NOMO-1 (cell line): ENCODE measurements around the gene SLC35A3.
A peak's percentile ranks its signal among the peaks of the same experiment; 100 is the strongest.
"Not testable (repeated sequence)": the region's sequence is repeated elsewhere in the genome, so short reads cannot be mapped to it uniquely, and the experiment has no call there.

ENCODE experiments used
- DNase-seq, 2 experiments: peaks; one replicate each; lab custom pipeline; 2025; ENCODE audit not compliant: unreplicated experiment in 2 of 2; lab: John Stamatoyannopoulos, UW

The SLC35A3 gene

DNA sequence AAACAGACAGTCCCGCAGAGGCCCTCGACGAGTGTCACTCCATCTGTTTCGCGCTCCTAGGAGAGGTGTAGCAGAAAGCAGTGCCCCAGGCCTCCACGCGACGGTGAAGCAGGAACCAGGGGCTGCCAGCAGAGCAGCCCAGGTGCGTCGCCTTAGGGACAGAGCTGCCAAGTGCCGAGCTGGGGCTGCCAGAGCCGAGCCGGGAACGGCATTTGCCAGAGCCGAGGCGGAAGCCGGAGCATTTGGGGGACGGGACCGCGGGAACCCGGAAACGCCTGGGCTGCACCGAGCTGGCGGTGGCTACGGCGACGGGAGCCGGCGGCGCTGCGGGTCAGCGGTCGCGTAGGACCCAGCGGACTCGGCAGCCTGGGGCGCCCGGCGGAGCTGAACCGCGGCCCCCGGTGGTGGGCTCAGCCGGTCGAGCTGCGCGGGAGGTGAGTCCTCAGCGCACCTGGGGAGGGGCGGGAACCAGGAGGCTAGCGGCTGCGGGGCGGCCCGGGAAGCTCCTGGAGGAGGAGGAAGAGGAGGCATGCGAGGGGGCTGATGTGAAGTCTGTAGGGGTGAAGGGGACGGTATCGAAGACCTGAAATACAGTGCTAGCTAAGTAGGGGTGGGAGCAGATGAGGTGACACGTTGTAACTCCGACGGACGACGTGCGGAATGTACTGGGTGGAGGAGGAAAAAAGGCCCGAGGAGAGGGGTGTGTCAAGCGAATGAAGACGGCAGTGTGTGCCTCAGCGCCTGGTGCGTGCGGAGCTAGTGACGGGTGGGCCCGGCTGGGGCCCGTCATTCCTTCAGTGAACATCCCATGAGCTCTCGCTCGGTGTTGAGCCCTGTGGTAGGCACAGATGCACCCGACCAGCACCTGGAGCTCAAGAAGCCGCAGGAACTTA is at the start of gene SLC35A3:
TSS of gene SLC35A3 (plus strand) at position 268 of the 893 bp plus-strand sequence. CDS start 23,559 bp downstream, outside the sequence.
- DNase-seq = peak; percentile 69 to 77

DNA sequence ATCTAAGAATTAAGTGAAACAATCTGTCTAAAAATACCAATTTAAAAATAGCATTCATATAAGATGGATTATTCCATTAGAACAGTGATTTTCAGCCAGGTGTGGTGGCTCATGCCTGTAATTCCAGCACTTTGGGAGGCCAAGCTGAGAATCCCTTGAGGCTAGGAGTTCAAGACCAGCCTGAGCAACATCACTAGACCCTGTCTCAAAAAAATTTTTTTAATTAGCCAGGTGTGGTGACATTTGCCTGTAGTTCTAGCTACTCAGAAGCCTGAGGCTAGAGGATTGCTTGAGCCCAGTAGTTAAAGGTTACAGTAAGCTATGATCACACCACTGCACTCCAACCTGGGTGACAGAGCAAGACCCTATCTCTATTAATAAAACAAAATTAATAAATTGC is 35.0 kb upstream of the SLC35A3 start:
- no peak for DNase-seq

DNA sequence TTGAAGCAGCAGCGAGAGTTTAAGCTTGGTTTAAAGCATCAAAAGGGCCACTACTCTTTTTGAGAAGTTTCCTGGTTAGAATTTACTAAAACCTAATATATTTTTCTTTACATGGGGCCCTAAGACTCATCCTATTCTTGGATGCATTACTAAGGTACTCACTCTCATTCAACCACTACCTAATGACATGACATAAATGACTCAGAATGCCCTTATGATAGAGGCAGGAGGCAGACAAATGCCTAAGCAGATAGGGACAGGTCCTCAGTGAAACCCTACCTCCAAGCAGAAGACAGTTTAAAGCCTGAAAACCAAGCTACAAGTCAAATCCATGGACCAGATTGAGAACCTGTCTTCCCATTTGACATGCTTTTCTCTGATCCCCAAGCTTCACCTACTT is 34.3 kb upstream of the SLC35A3 start:
- no peak for DNase-seq

DNA sequence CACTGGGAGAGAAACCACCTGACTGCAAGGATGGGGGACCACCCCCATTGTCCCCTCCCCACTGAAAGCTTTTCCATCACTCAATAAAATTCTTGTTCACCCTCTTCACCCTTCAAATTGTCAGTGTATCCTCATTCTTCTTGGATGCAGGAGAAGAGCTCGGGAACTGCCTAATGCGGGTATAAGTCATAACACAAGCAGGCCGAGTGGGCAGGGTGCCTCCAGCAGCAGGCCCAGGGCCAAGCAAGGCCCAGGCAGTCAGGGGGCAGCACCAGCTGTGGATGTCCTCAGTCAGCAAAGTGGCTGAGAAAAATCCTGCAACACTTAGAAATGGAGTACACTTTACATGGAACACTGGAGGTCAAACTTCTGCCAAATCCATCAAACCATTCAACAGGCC is 33.7 kb upstream of the SLC35A3 start:
- no peak for DNase-seq

DNA sequence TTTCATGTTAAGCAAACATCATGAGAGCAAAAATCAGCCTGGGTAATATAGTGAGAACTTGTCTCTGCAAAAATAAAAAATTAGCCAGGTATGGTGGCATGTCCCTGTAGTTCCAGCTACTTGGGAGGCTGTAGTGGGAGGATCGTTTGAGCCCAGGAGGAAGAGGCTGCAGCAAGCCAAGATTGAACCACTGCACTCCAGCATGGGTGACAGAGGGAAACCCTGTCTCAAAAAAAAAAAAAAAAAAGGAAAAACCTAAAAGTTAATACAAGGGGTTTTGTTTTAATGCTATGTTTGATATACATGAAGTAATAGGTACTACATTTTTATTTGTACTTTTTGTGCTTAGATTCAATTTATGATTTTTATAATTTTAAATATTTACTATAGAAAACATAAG is 27.1 kb upstream of the SLC35A3 start:
- DNase-seq = no peak

DNA sequence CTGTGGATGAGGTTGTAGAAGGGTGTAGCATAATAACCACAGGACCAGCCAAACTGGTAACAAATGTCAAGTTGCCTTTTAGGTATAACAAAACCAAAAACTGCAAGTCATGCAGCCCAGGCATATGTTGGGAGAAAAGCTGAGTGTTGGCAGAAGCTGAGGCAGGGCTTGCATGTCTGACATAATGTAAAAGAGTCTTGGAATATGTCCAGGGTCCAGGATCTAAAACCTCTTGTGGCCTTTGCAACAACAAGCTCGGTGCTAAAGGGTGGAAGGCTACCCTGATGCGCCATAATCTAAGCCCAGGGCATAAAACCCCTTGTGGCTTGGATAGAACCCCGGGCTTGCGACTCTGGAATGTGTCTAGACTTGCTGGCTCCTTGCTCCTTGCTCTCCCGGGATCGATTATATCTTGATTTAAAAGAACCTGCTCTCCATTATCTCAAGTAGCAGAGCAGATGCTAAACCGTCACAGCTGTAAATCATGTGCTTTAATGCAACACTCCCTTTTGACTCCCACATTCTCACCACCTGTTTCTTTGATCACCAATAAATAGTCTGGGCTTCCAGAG is 26.5 kb upstream of the SLC35A3 start:
- DNase-seq = no peak

DNA sequence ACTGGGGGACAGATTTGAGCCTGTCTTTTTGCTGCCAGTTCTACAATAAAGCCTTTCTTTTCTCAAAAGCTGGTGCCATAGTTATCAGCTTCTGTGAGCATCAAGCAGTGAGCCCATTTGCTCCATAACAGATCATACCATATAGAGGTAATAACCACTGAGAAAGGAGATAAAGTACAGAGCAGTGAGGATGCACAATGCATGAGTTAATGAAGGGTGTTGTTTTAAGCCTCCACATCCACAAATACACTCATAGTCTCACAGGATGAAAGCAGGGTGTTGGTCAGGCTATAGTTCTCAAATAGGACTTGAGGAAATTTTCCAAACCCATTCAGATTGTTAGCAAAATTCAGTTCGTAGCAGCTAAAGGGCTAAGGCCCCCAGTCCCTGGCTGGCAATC is 25.6 kb upstream of the SLC35A3 start:
- DNase-seq = no peak

DNA sequence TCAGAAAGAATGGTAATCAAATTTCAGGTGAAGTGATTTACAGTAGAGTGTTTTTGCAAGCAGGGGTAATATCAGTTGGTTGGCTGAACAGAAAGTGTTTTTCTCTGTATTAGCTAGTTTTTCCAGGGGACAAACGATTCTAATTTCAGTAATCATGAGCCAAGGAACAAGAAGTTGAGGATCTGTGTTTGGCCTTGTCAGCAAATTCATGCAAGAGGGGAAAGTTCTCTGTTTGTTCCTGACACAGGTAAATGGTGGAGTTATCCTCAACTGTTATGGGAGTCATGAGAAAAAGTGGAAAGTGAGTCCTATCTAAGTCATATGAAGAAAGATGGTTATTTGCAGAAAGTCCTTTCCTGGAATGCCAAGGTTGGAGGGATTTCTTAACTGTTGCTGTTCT is 24.6 kb upstream of the SLC35A3 start:
- DNase-seq = no peak

DNA sequence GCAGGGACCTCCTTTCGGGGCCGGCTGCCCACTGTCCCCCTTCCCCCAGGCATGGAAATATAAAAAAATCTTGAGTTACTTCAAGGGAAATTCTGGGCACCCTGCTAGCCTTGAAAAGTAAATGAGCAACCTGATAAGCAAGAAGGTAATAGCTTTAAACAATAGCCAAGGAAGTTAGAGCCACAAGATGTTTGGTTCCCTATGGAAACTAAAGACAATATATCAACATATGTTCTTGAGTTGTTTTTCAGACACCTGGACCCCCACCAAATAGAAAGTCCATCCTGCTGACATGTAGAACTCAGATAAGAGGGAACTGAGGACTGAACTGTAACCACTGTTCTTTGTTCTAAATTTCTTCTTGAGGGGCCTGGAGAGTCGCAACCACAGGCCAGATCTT is 19.3 kb upstream of the SLC35A3 start:
- DNase-seq = no peak

DNA sequence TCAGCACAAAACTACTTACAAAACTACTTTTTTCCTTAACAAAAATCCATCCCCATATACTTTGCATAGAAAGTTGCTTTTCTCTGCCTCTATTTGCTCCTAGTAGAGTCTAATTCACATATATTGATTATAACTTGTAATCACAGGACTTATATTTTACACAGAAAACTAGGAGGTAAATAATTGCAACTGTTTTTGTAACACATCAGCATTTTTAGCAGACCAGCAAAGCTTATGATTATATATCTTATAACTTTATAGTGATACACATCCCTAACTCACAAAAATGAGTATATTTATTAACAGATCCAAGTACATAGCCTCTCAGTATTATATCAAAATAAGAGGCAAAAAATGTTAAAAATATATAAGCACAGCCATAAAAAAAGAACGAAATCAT is 17.3 kb upstream of the SLC35A3 start:
- DNase-seq = no peak

DNA sequence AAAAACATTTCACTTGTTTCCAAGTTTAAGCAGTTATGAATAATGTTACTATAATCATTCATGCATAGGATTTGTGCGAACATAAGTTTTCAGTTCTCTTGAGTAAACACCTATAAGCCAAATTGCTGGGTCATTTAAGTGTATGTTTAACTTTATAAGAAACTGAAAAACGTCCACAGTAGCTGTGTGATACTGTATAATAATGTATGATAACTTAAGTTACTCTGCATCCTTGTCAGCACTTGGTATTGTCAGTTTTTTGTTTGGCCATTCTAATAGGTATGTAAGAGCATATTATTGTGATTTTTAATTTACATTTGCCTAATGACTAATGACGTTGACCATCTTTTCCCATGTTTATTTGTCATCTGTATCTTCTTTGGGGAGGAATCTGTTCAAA is 14.4 kb upstream of the SLC35A3 start:
- DNase-seq = no peak

DNA sequence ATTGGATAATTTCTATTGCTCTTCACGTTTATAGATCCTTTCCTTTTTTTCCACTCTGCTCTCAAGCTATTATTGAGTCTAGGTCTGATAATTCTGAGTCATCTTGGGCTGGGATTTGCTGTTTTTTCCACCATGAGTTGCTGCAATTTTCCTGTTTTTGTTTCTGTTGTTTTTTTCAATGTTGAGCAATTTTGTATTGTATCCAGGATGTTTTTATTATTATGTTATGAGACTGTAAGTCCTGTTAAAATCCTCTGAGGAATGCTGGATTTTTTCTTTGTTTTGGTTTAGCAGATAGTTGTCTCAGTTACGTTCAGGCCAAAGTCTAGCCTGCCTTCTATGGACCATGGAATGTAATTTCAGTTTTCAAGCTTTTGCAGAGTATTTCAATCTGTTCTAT is 13.0 kb upstream of the SLC35A3 start:
- DNase-seq = no peak

DNA sequence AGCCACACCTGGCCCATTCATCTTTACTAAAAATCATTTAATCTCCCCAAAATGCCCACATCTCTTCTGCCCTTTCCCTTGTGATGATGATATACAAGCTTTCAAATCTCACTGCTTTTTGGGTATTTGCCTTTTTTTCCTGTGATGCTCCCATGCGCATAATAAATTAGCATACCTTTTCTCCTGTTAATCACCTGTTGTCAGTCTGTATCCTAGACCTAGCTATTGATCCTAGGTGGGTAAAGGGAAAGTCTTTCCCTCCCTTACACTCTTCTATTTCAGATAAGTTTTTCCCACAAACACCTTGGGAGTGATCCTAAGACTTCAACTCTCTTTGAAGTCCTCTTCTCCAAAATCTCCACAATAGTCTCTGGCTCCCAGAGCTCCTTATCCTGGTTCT is 12.0 kb upstream of the SLC35A3 start:
- no peak for DNase-seq

DNA sequence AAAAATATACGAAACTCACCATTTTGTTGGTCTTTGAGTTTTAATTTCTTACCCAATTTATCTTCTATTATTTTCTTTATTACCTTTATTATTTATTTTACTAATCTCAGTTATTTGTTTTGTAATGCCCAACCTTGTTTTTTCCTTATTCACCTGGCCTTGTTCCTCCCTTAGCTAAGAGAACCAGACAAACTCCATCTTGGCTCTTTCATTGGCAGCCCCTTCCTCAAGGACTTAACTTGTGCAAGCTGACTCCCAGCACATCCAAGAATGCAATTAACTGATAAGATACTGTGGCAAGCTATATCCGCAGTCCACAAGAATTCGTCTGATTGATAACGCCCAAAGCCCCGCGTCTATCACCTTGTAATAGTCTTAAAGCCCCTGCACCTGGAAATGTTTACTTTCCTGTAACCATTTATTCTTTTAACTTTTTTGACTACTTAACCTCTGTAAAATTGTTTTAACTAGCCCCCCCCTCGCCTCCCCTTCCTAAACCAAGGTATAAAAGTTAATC is 10.5 kb upstream of the SLC35A3 start:
- not testable (repeated sequence) for DNase-seq

DNA sequence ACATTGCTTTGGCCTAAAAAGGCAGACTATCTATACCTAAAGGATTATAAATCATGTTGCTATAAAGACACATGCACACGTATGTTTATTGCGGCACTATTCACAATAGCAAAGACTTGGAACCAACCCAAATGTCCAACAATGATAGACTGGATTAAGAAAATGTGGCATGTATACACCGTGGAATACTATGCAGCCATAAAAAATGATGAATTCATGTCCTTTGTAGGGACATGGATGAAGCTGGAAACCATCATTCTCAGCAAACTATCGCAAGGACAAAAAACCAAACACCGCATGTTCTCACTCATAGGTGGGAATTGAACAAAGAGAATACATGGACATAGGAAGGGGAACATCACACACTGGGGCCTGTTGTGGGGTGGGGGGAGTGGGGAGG is 9.5 kb upstream of the SLC35A3 start:
- not testable (repeated sequence) for DNase-seq

DNA sequence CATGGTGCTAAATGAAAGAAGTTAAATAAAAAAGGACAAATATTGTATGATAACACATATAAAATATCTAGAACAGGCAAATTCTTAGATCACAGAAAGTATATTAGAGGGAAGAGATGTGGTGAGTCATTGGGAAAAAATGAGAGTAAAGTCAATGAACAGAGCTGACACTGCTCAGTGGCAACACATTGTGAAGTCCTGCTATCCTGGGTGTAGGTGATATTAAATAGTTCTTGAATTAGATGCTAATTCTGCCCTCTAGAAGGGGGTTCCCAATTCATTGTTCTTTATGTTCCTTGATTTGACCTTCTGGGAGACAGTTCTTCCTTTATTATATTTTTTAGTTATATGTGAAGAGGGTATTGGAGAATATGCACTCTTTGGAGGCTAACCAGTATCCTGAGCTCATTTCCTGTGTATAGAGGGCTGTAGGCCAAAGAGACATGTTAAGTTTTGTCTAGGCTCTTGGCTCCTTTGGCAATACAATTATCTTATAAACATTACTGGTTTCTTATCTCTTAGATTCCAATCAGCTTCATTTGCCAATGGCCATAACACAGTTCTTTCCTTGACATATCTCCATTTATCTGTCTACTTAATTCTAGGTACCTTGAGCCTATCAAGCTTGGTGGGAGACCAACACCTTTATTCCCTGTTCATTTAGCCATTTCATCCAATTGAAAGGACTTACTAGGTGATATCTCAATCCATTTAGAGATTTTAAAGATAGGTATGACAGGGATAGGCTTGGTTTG is 6.6 kb upstream of the SLC35A3 start:
- no peak for DNase-seq

DNA sequence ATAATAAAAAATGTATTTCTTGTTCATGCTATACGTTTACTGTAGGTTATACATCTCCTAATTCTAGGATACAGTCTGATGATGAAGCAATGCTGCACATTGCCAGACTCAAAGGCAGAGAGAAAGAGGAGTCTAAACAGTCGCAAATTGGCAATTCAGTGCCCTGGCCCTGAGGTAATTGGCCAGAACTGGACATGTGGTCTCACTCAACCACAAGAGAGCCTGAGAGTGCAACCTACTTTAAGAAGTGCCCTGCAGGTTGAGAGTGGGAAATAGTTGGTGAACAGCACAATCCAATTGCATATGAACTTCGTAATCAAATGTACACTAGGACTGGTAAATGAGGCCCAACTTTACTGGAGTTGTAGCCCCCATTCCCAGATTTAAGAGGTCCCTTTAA is 5.0 kb upstream of the SLC35A3 start:
- DNase-seq = no peak

DNA sequence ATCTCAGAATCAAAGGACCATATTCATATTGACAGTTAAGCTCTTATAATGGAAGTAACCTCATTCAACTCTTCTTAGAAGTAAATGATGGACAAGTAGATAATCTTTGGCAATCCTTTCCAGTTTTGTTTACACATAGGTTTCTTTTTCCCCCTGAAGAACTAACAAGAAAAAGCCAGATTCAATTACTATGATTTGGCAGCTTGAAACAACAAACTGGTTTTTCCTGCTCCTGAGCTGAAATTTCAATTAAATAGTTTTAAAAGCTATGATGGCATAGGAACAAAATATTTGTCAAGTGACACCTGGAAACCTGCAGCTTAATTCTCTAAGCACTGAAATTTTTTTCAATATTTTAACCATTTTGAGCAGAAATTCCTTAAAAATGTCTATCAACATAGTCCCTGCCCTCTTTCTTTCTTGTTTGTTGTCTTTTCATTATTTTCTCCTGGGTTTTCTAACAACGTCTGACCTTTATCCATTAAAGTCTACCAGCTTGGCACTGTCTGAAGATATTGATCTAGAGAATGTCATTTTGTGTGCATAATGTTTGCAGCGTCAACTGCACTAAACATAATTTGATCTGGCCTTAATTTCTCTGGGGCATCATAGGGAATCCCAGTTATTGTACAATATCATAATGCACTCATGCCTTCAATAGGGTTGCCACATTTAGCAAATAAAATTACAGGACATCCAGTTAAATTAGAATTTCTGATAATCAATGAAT is 4.0 kb upstream of the SLC35A3 start:
- no peak for DNase-seq

DNA sequence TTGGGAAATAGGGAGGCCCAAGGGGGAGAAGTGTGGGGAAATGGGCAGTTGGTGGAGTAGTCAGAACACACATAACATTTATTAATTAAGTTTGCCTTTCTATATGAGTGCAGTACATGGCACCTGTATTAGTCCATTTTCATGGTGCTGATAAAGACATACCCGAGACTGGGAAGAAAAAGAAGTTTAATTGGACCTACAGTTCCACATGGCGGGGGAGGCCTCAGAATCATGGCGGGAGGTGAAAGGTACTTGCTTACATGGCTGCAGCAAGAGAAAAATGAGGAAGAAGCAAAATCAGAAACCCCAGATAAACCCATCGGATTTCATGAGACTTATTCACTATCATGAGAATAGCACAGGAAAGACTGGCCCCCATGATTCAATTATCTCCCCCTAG is 1.6 kb upstream of the SLC35A3 start:
- no peak for DNase-seq

DNA sequence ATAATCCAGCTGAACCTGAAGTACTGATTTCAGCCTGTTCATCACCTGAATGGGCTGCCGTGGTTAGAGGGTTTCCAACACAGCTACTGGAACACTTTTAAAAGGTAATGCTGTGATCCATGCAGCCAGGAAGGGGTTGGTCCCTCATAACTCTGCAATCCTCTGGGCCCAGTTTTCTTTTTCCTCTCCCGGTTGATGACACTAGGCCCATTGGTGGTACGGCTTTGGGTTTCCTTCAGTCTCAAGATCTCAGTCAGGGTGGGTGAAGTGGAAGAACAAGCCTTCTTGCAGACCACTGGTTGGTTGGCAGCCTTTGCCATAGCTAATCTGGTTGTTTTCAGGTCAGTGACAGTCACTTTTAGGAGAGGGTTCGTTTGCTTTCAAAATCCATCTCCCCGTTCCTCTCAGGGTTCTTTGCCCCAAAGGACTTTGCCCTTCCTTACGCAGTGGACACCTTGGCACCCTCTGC is 502 bp upstream of the SLC35A3 start:
- peak in 1 of 2 experiments; percentile 14 for DNase-seq
